HepG2 (cell line): ENCODE results near the gene FBXO5. TPM values are rescaled to one million over a fixed set of nuclear protein-coding genes. Genes with fewer than 3 reads are reported as not detected.
A peak's percentile ranks its signal among the peaks of the same experiment; 100 is the strongest.

Experiments used
- AHDC1 ChIP-seq: sonication (generic); formaldehyde crosslinking; IDR thresholded peaks from 2 replicates; pipeline ENCODE4 v1.5.1; 2020; ENCODE audit warnings: mild to moderate bottlenecking, missing genetic modification reagents, borderline replicate concordance
- HNRNPK ChIP-seq: fragments of 200-400 bp; formaldehyde crosslinking; IDR thresholded peaks from 2 replicates; pipeline ENCODE4 v1.6.1; 2018; ENCODE audit warnings: low read length, low read depth, moderate library complexity, mild to moderate bottlenecking; ENCODE audit not compliant: poor library complexity, severe bottlenecking
- MEIS2 ChIP-seq: sonication (generic); formaldehyde crosslinking; IDR thresholded peaks from 2 replicates; pipeline ENCODE4 v1.9.0; 2021; ENCODE audit warnings: mild to moderate bottlenecking, missing genetic modification reagents
- NAIF1 ChIP-seq: sonication (generic); formaldehyde crosslinking; IDR thresholded peaks from 2 replicates; pipeline ENCODE4 v1.5.0; 2020; ENCODE audit warnings: mild to moderate bottlenecking, missing genetic modification reagents, borderline replicate concordance
- REPIN1 ChIP-seq: sonication (generic); formaldehyde crosslinking; IDR thresholded peaks from 2 replicates; pipeline ENCODE4 v1.8.0; 2022; ENCODE audit warnings: missing genetic modification reagents, low read depth, mild to moderate bottlenecking, borderline replicate concordance
- SALL1 ChIP-seq: sonication (generic); formaldehyde crosslinking; IDR thresholded peaks from 2 replicates; pipeline ENCODE4 v1.8.0; 2022; ENCODE audit warnings: mild to moderate bottlenecking, missing genetic modification reagents
- TP53 ChIP-seq: sonication (generic); formaldehyde crosslinking; conservative IDR thresholded peaks from 2 replicates; pipeline ENCODE4 v1.4.0; 2020; ENCODE audit warnings: missing genetic modification reagents
- ZBTB3 ChIP-seq: sonication (generic); formaldehyde crosslinking; IDR thresholded peaks from 2 replicates; pipeline ENCODE4 v1.4.0; 2020; ENCODE audit warnings: low read depth, mild to moderate bottlenecking, moderate library complexity, missing genetic modification reagents, borderline replicate concordance
- ZNF230 ChIP-seq: sonication (generic); formaldehyde crosslinking; IDR thresholded peaks from 2 replicates; pipeline ENCODE4 v1.4.0; 2020; ENCODE audit warnings: mild to moderate bottlenecking, missing genetic modification reagents
- ZNF414 ChIP-seq: sonication (generic); formaldehyde crosslinking; IDR thresholded peaks from 2 replicates; pipeline ENCODE4 v1.5.0; 2020; ENCODE audit warnings: missing genetic modification reagents
- ZNF430 ChIP-seq: sonication (generic); formaldehyde crosslinking; IDR thresholded peaks from 2 replicates; pipeline ENCODE4 v1.9.0; 2021; ENCODE audit warnings: mild to moderate bottlenecking, missing genetic modification reagents
- ZNF773 ChIP-seq: sonication (generic); formaldehyde crosslinking; IDR thresholded peaks from 2 replicates; pipeline ENCODE4 v1.4.0; 2020; ENCODE audit warnings: missing genetic modification reagents, borderline replicate concordance
- polyA plus RNA-seq, 8 experiments: library from polyadenylated mRNA; depleted of rRNA in 3 of 8; stranded (reverse) in 7 of 8; unstranded in 1 of 8; fragments of >200 nt; fragmentation: Illumina TruSeq in 4 of 8; extraction: Trizol in 4 of 8; gene quantifications; 2 replicates each; pipeline versions ENCODE4 v1.2.1 to v1.2.3, GENCODE V29; 2011 to 2016; ENCODE audit warnings: low read depth in 4 of 8, missing spikeins in 1 of 8, mixed read lengths in 1 of 8; ENCODE audit not compliant: insufficient read depth in 1 of 8
- total RNA-seq, 5 experiments: library from RNA; depleted of rRNA; stranded (reverse); fragments of >200 nt; fragmentation: Illumina TruSeq; extraction: Trizol; gene quantifications; 2 replicates each; pipeline ENCODE4 v1.2.3, GENCODE V29; 2016; ENCODE audit warnings: low read depth in 1 of 5
- TF ChIP-seq, protein P1 (sequence below): sonication (generic); formaldehyde crosslinking; conservative IDR thresholded peaks from 2 replicates; pipeline ENCODE4 v1.4.0; 2020; ENCODE audit warnings: missing genetic modification reagents
- TF ChIP-seq, protein P2 (sequence below): sonication (generic); formaldehyde crosslinking; IDR thresholded peaks from 2 replicates; pipeline ENCODE4 v1.4.0; 2020; ENCODE audit warnings: mild to moderate bottlenecking, low read depth, missing genetic modification reagents
- TF ChIP-seq, protein P3 (sequence below): sonication (generic); formaldehyde crosslinking; IDR thresholded peaks from 2 replicates; pipeline ENCODE4 v1.4.0; 2020; ENCODE audit warnings: mild to moderate bottlenecking, low read depth, missing genetic modification reagents

The FBXO5 gene
- total and polyA plus RNA-seq, 2 of the 13 experiments (the other 11 are each of a cell fraction or from before 2014, with no cell fraction given) = 15.8 to 41.5 TPM

DNA sequence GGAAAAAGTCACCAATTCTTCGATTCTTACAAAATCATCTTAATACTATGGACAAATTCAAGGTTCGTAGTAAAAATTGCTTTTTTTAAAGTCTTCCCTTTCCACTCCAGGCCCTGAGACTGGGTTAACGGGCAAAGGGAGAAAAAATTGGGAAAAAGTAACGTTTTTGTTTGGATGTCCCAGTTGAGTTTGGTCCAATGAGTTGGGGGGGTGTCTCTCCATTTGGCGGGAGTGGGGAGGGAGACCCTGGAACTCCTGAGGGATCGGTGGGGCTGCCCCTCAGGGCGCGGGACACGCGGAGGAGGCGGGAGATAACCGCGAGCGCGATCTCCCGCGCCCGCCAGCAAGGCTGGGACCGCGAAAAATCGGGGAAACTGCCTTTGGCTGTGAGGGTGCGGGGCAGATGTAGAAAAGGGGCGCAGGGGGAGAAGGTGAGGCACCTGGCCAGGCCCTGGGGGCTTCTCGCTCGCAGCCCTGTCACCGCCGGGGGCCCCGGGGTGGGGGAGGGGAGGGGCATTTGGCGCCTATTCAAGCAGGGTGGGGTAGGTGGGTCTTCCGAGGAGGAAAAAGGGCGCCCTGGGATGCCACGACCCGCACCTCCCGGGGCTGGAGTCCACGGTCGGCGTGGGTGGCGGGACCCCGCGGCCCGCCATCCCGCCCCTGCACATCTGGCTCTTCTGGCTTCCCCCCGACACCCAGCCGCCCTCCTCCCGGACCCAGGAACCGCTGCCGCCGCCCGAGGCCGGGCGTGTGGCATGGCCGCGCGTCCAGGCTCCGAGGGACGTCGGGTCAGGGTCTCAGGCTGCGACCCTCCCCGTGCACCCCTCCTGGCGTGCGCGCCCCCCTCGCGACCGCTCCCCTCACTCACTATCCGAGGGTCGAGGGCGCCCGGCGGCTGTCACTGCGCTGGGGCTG is 595 bp downstream of the FBXO5 start (continued):
- TF ChIP-seq NAIF1 (no peak), SALL1 (CRISPR knock-in tag) (no peak), MEIS2 (CRISPR knock-in tag) (0 out of 2 replicates have a peak, but pooled peaks have one; percentile 56), REPIN1 (CRISPR knock-in tag) (peak; percentile 46; the same call in 1 of the 2 replicates), ZNF414 (CRISPR knock-in tag) (0 out of 2 replicates have a peak, but pooled peaks have one; percentile 38), ZNF773 (CRISPR knock-in tag) (0 out of 2 replicates have a peak, but pooled peaks have one; percentile 60), ZBTB3 (CRISPR knock-in tag) (peak; percentile 10; the same call in 1 of the 2 replicates), TP53 (CRISPR knock-in tag) (0 out of 2 replicates have a peak, but pooled peaks have one; percentile 13), HNRNPK (peak; percentile 59), ZNF430 (CRISPR knock-in tag) (0 out of 2 replicates have a peak, but pooled peaks have one; percentile 44), ZNF230 (peak; percentile 23; the same call in 1 of the 2 replicates), AHDC1 (CRISPR knock-in tag) (peak; percentile 20; the same call in 1 of the 2 replicates)
- TF ChIP-seq, protein P1, sequence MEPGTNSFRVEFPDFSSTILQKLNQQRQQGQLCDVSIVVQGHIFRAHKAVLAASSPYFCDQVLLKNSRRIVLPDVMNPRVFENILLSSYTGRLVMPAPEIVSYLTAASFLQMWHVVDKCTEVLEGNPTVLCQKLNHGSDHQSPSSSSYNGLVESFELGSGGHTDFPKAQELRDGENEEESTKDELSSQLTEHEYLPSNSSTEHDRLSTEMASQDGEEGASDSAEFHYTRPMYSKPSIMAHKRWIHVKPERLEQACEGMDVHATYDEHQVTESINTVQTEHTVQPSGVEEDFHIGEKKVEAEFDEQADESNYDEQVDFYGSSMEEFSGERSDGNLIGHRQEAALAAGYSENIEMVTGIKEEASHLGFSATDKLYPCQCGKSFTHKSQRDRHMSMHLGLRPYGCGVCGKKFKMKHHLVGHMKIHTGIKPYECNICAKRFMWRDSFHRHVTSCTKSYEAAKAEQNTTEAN (CRISPR knock-in tag) = 0 out of 2 replicates have a peak, but pooled peaks have one; percentile 24
- TF ChIP-seq, protein P2, sequence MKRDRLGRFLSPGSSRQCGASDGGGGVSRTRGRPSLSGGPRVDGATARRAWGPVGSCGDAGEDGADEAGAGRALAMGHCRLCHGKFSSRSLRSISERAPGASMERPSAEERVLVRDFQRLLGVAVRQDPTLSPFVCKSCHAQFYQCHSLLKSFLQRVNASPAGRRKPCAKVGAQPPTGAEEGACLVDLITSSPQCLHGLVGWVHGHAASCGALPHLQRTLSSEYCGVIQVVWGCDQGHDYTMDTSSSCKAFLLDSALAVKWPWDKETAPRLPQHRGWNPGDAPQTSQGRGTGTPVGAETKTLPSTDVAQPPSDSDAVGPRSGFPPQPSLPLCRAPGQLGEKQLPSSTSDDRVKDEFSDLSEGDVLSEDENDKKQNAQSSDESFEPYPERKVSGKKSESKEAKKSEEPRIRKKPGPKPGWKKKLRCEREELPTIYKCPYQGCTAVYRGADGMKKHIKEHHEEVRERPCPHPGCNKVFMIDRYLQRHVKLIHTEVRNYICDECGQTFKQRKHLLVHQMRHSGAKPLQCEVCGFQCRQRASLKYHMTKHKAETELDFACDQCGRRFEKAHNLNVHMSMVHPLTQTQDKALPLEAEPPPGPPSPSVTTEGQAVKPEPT (CRISPR knock-in tag) = 0 out of 2 replicates have a peak, but pooled peaks have one; percentile 47
- TF ChIP-seq, protein P3, sequence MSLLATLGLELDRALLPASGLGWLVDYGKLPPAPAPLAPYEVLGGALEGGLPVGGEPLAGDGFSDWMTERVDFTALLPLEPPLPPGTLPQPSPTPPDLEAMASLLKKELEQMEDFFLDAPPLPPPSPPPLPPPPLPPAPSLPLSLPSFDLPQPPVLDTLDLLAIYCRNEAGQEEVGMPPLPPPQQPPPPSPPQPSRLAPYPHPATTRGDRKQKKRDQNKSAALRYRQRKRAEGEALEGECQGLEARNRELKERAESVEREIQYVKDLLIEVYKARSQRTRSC (CRISPR knock-in tag) = peak; percentile 4; the same call in 1 of the 2 replicates
